Breast epithelium (tissue), 4 donors: ENCODE results near the gene PLPP7. TPM values are rescaled to one million over a fixed set of nuclear protein-coding genes. Genes with fewer than 3 reads are reported as not detected.

Experiments
- DNase-seq, 2 donors: peaks; one replicate each; pipeline ENCODE4 v3.0.0-alpha.2; 2019; ENCODE audit warnings: low spot score in 2 of 2
- H3K27ac ChIP-seq, 2 donors: fragments of 200-600 bp; sonication (generic) in 1 of 2; one replicate each; pipeline ENCODE4 v1.5.1; 2016 to 2019; ENCODE audit warnings: mild to moderate bottlenecking in 1 of 2
- H3K27me3 ChIP-seq, 2 donors: fragments of 200-600 bp; sonication (generic) in 1 of 2; one replicate each; pipeline versions ENCODE4 v1.5.1 to v1.6.0; 2017 to 2019; ENCODE audit warnings: control low read depth in 1 of 2, mild to moderate bottlenecking in 1 of 2
- H3K36me3 ChIP-seq: fragments of 200-600 bp; one replicate; pipeline ENCODE4 v1.5.1; 2019
- H3K4me1 ChIP-seq, 2 donors: fragments of 200-600 bp; sonication (generic); one replicate each; pipeline ENCODE4 v1.5.1; 2016 to 2019; ENCODE audit warnings: control low read depth in 1 of 2
- H3K4me3 ChIP-seq, 3 donors: fragments of 200-600 bp; sonication (generic); 1 replicate in 2 of 3; 2 replicates in 1 of 3; pipeline ENCODE4 v1.5.1; 2016 to 2019; ENCODE audit warnings: mild to moderate bottlenecking in 3 of 3, moderate library complexity in 2 of 3
- H3K9me3 ChIP-seq, 2 donors: fragments of 200-600 bp; sonication (generic) in 1 of 2; one replicate each; pipeline ENCODE4 v1.5.1; 2016 to 2019; ENCODE audit warnings: control low read depth in 1 of 2
- CTCF ChIP-seq, 3 donors: fragments of 450-650 bp; IDR thresholded peaks; one replicate each; pipeline ENCODE4 v1.5.1; 2016 to 2017; ENCODE audit warnings: antibody characterized with exemption in 3 of 3, mild to moderate bottlenecking in 3 of 3, moderate library complexity in 3 of 3
- POLR2A ChIP-seq: fragments of 450-650 bp; IDR thresholded peaks from one replicate; pipeline ENCODE4 v1.6.1; 2016; ENCODE audit warnings: antibody characterized with exemption, mild to moderate bottlenecking, moderate library complexity
- POLR2AphosphoS5 ChIP-seq, 3 donors: sonication (generic); formaldehyde crosslinking; IDR thresholded peaks; one replicate each; pipeline ENCODE4 v1.6.1; 2017; ENCODE audit warnings: antibody characterized with exemption in 3 of 3
- intact Hi-C: fragments of 100-400 bp; cut with DNase I; formaldehyde crosslinking; loops from one replicate; pipeline ENCODE4 v1.15.1; 2023; ENCODE audit warnings: low total_unique reads
- total RNA-seq, 3 donors: library from RNA; depleted of rRNA; stranded (reverse); fragments of >200 nt; gene quantifications; one replicate each; pipeline ENCODE4 v1.1.0, GENCODE V29; 2016

Gene PLPP7
- total RNA-seq, 3 donors from 2014 or later = 5.0 to 14.1 (median 9.3) TPM

GRCh38 chr9:131290767-131291370, 1.3 kb downstream of the PLPP7 start:
- no peak for DNase-seq
- Histone ChIP-seq H3K4me1 (no peaks in the 10 kb centered on the region), H3K9me3 (no peaks in the 10 kb centered on the region), H3K4me3 (peak overlapping the region; percentile 49 to 71 (median 51)), H3K27me3 (no peaks in the 10 kb centered on the region), H3K36me3 (no peaks in the 10 kb centered on the region), H3K27ac (no peak overlapping the region)
- TF ChIP-seq CTCF (IDR thresholded peaks at IDR 0.05) (no peak), POLR2AphosphoS5 (IDR thresholded peaks at IDR 0.05) (no peak), POLR2A (no peak)
- intact Hi-C loops = no loop called here

- Histone ChIP-seq H3K9me3 (no peaks in the 10 kb centered on the region), H3K36me3 (no peaks in the 10 kb centered on the region), H3K4me3 (no peak overlapping the region), H3K4me1 (no peaks in the 10 kb centered on the region), H3K27me3 (no peaks in the 10 kb centered on the region), H3K27ac (no peak overlapping the region)
- TF ChIP-seq CTCF (IDR thresholded peaks at IDR 0.05) (no peak), POLR2A (no peak), POLR2AphosphoS5 (IDR thresholded peaks at IDR 0.05) (no peak)
- no peak for DNase-seq
- intact Hi-C loops = no loop called here
These were observed 2.3 kb downstream of the PLPP7 start for GRCh38 chr9:131291795-131292315.

- DNase-seq = no peak
- Histone ChIP-seq H3K4me1 (no peaks in the 10 kb centered on the region), H3K4me3 (no peak overlapping the region), H3K9me3 (no peaks in the 10 kb centered on the region), H3K27ac (no peak overlapping the region), H3K36me3 (no peaks in the 10 kb centered on the region), H3K27me3 (no peaks in the 10 kb centered on the region)
- intact Hi-C loops = no loop called here
- no peak for TF ChIP-seq POLR2AphosphoS5 (IDR thresholded peaks at IDR 0.05)
- no peak for TF ChIP-seq POLR2A
- no peak for TF ChIP-seq CTCF (IDR thresholded peaks at IDR 0.05)
These were observed 3.4 kb downstream of the PLPP7 start for GRCh38 chr9:131292937-131293336.

- Histone ChIP-seq H3K9me3 (no peaks in the 10 kb centered on the region), H3K4me3 (no peak overlapping the region), H3K4me1 (no peaks in the 10 kb centered on the region), H3K36me3 (no peaks in the 10 kb centered on the region), H3K27ac (no peak overlapping the region), H3K27me3 (no peaks in the 10 kb centered on the region)
- TF ChIP-seq CTCF (IDR thresholded peaks at IDR 0.05) (no peak), POLR2AphosphoS5 (IDR thresholded peaks at IDR 0.05) (no peak), POLR2A (no peak)
- no peak for DNase-seq
- intact Hi-C loops = no loop called here
These were observed 6.9 kb downstream of the PLPP7 start for GRCh38 chr9:131296460-131296859.

- H3K4me3 ChIP-seq = no peak overlapping the region
- H3K27ac ChIP-seq = no peak overlapping the region
- H3K27me3 ChIP-seq = no peaks in the 10 kb centered on the region
- intact Hi-C loops = no loop called here
- TF ChIP-seq POLR2AphosphoS5 (IDR thresholded peaks at IDR 0.05) = no peak
- TF ChIP-seq POLR2A = no peak
- TF ChIP-seq CTCF (IDR thresholded peaks at IDR 0.05) = no peak
- H3K36me3 ChIP-seq = no peaks in the 10 kb centered on the region
- H3K4me1 ChIP-seq = no peaks in the 10 kb centered on the region
- DNase-seq = no peak
- H3K9me3 ChIP-seq = no peaks in the 10 kb centered on the region
These were observed 7.5 kb downstream of the PLPP7 start for GRCh38 chr9:131296906-131297500.
